SK-N-SH (cell line): ENCODE measurements around the gene OCA2. TPM values are rescaled to one million over a fixed set of nuclear protein-coding genes. Genes with fewer than 3 reads are reported as not detected.

Experiments used
- CTCF ChIA-PET: fragments of 300-600, 350-600 bp; formaldehyde crosslinking; extraction: SDS; loops from one replicate; lab custom pipeline; 2021; lab: Yijun Ruan, JAX
- POLR2A ChIA-PET: fragments of 350-600 bp; sonication (Branson Sonifier 250); formaldehyde crosslinking; extraction: SDS; loops from one replicate; lab custom pipeline; 2020; ENCODE audit warnings: antibody characterized with exemption, inconsistent platforms; lab: Yijun Ruan, JAX
- DNase-seq: peaks from one replicate; pipeline ENCODE4 v3.0.0; 2012
- H2AFZ ChIP-seq: fragments of 200-600 bp; sonication (generic); 2 replicates; pipeline ENCODE4 v1.8.1; 2016; ENCODE audit warnings: antibody characterized with exemption, mild to moderate bottlenecking, low read depth
- H3F3A ChIP-seq: fragments of 200-600 bp; sonication (generic); replicated peaks from 2 replicates; pipeline ENCODE3; 2016; ENCODE audit warnings: antibody characterized with exemption, mild to moderate bottlenecking; ENCODE audit not compliant: insufficient read depth
- H3K27ac ChIP-seq, 2 experiments: fragments of 200-500 bp in 1 of 2; fragments of 200-600 bp in 1 of 2; sonication (Bioruptor generic) in 1 of 2; sonication (generic), shearing (Covaris generic) in 1 of 2; 2 replicates each; pipeline versions ENCODE4 v1.5.1 to v1.6.1; 2014 to 2016; ENCODE audit warnings: low read depth in 2 of 2, inconsistent platforms in 1 of 2, low read length in 1 of 2, mild to moderate bottlenecking in 1 of 2, mixed read lengths in 1 of 2
- H3K27me3 ChIP-seq: fragments of 200-600 bp; sonication (generic), shearing (Covaris generic); 2 replicates; pipeline ENCODE4 v1.6.1; 2016; ENCODE audit warnings: mixed run types; ENCODE audit not compliant: insufficient read depth
- H3K36me3 ChIP-seq, 2 experiments: fragments of 200-500 bp in 1 of 2; fragments of 200-600 bp in 1 of 2; sonication (Bioruptor generic) in 1 of 2; sonication (generic) in 1 of 2; replicated peaks in 1 of 2; 2 replicates each; pipeline versions ENCODE3 to v1.5.1; 2014 to 2016; ENCODE audit warnings: low read length in 1 of 2, mild to moderate bottlenecking in 1 of 2; ENCODE audit not compliant: insufficient read depth in 2 of 2, control insufficient read depth in 1 of 2
- H3K4me1 ChIP-seq, 2 experiments: fragments of 200-500 bp in 1 of 2; fragments of 200-600 bp in 1 of 2; sonication (Bioruptor generic) in 1 of 2; sonication (generic), shearing (Covaris generic) in 1 of 2; 2 replicates each; pipeline versions ENCODE4 v1.5.1 to v1.6.1; 2014 to 2016; ENCODE audit warnings: low read depth in 1 of 2, low read length in 1 of 2, mixed run types in 1 of 2; ENCODE audit not compliant: insufficient read depth in 2 of 2, control insufficient read depth in 1 of 2
- H3K4me2 ChIP-seq: fragments of 200-600 bp; sonication (generic), shearing (Covaris generic); 2 replicates; pipeline ENCODE4 v1.6.1; 2017; ENCODE audit warnings: mixed run types
- H3K4me3 ChIP-seq, 2 experiments: fragments of 200-500 bp in 1 of 2; fragments of 200-600 bp in 1 of 2; sonication (Bioruptor generic) in 1 of 2; sonication (generic), shearing (Covaris generic) in 1 of 2; 2 replicates each; pipeline versions ENCODE4 v1.5.1 to v1.8.1; 2014 to 2016; ENCODE audit warnings: low read depth in 2 of 2, inconsistent platforms in 1 of 2, low read length in 1 of 2, mild to moderate bottlenecking in 1 of 2, mixed read lengths in 1 of 2, moderate library complexity in 1 of 2
- H3K79me2 ChIP-seq: fragments of 200-600 bp; sonication (generic); 2 replicates; pipeline ENCODE4 v1.8.1; 2017; ENCODE audit warnings: mild to moderate bottlenecking; ENCODE audit not compliant: insufficient read depth
- H3K9ac ChIP-seq: fragments of 200-600 bp; sonication (generic); 2 replicates; pipeline ENCODE4 v1.6.1; 2017; ENCODE audit warnings: mixed run types
- H3K9me2 ChIP-seq: fragments of 200-600 bp; sonication (generic); 2 replicates; pipeline ENCODE4 v1.6.1; 2017; ENCODE audit warnings: mixed run types
- H3K9me3 ChIP-seq: fragments of 200-600 bp; sonication (generic); 2 replicates; pipeline ENCODE4 v1.6.1; 2017; ENCODE audit warnings: mixed run types, mild to moderate bottlenecking, moderate library complexity
- H4K20me1 ChIP-seq: fragments of 200-600 bp; sonication (generic); 2 replicates; pipeline ENCODE4 v1.6.1; 2017; ENCODE audit warnings: mild to moderate bottlenecking, mixed run types; ENCODE audit not compliant: insufficient read depth
- CHD2 ChIP-seq: fragments of 150-350 bp; IDR thresholded peaks from 2 replicates; pipeline ENCODE4 v1.6.1; 2018; ENCODE audit warnings: low read length; ENCODE audit not compliant: partially characterized antibody
- CTCF ChIP-seq: fragments of 200-600 bp; sonication (generic); IDR thresholded peaks from 2 replicates; pipeline ENCODE4 v1.6.1; 2017; ENCODE audit warnings: antibody characterized with exemption, mild to moderate bottlenecking, moderate library complexity
- GABPA ChIP-seq: IDR thresholded peaks from 2 replicates; pipeline ENCODE4 v1.4.0; 2012; ENCODE audit warnings: low read depth, mild to moderate bottlenecking
- GATA2 ChIP-seq: sonication (generic); formaldehyde crosslinking; IDR thresholded peaks from 2 replicates; pipeline ENCODE4 v1.5.0; 2020; ENCODE audit warnings: mild to moderate bottlenecking, missing genetic modification reagents
- JUND ChIP-seq: IDR thresholded peaks from 2 replicates; pipeline ENCODE4 v1.4.0; 2012
- MAX ChIP-seq: IDR thresholded peaks from 2 replicates; pipeline ENCODE4 v1.4.0; 2012; ENCODE audit warnings: low read depth
- NFIC ChIP-seq: IDR thresholded peaks from 2 replicates; pipeline ENCODE4 v1.4.0; 2012; ENCODE audit warnings: borderline replicate concordance
- NRF1 ChIP-seq: IDR thresholded peaks from 2 replicates; pipeline ENCODE4 v1.6.1; 2012; ENCODE audit warnings: low read depth, mild to moderate bottlenecking, low read length
- PBX3 ChIP-seq: IDR thresholded peaks from 2 replicates; pipeline ENCODE4; 2012
- RAD21 ChIP-seq: IDR thresholded peaks from 2 replicates; pipeline ENCODE4 v1.6.1; 2012; ENCODE audit warnings: mild to moderate bottlenecking, low read length
- RCOR1 ChIP-seq: fragments of 150-350 bp; IDR thresholded peaks from 2 replicates; pipeline ENCODE4 v1.6.1; 2017; ENCODE audit warnings: antibody characterized with exemption, low read length
- REST ChIP-seq: IDR thresholded peaks from 2 replicates; pipeline ENCODE4 v1.6.1; 2012; ENCODE audit warnings: mild to moderate bottlenecking, low read depth, low read length, moderate library complexity
- RXRA ChIP-seq: IDR thresholded peaks from 2 replicates; pipeline ENCODE4 v1.4.0; 2012; ENCODE audit warnings: low read depth, mild to moderate bottlenecking, borderline replicate concordance
- SMC3 ChIP-seq: IDR thresholded peaks from 2 replicates; pipeline ENCODE4 v1.6.1; 2012; ENCODE audit warnings: low read depth, low read length, improper control_type of control experiment
- TCF12 ChIP-seq: IDR thresholded peaks from 2 replicates; pipeline ENCODE4 v1.4.0; 2012
- TEAD4 ChIP-seq: IDR thresholded peaks from 2 replicates; pipeline ENCODE4 v1.4.0; 2012; ENCODE audit warnings: mild to moderate bottlenecking, borderline replicate concordance; ENCODE audit not compliant: insufficient read depth
- ZBTB33 ChIP-seq: IDR thresholded peaks from 2 replicates; pipeline ENCODE4 v1.4.0; 2012; ENCODE audit warnings: low read depth, borderline replicate concordance
- WGBS: methylation state at CpG from one replicate; pipeline ENCODE4 v1.1.6; 2017; ENCODE audit warnings: low lambda C conversion rate; 5-methylcytosine and 5-hydroxymethylcytosine counted together
- polyA plus RNA-seq, 3 experiments: library from polyadenylated mRNA; depleted of rRNA; stranded (reverse); fragments of >200 nt; gene quantifications; 2 replicates each; pipeline ENCODE4 v1.2.3, GENCODE V29; 2012

OCA2 gene
- polyA plus RNA-seq, 1 of the 3 experiments (the other 2 are of a cell fraction): 0.16 TPM

- 8% methylated on average over 8 of the region's 16 CpGs for WGBS
- peaks cover 13% of the 10 kb centered on the region for H3K27me3 ChIP-seq
- H3K9me3 ChIP-seq: no peaks in the 10 kb centered on the region
- H3K9ac ChIP-seq: no peak overlapping the region
- H3K4me2 ChIP-seq: peak overlapping the region; percentile 66; the same call in 1 of the 2 replicates
- H3F3A ChIP-seq: peaks cover 4% of the 10 kb centered on the region
- H3K36me3 ChIP-seq: no peaks in the 10 kb centered on the region
- CTCF ChIA-PET: interaction anchor here (0.7 to 6.4 kb wide), 14 partner anchors 9 to 1208 kb away, joined by 3 to 37 read pairs (median 5); no protein-coding TSS in a partner anchor
- H3K27ac ChIP-seq: no peak overlapping the region
- H2AFZ ChIP-seq: no peak overlapping the region
- peak overlapping the region in 1 of 2 experiments; percentile 15; a peak in 1 of 4 replicates for H3K4me3 ChIP-seq
- no peak for DNase-seq
- H3K9me2 ChIP-seq: no peaks in the 10 kb centered on the region
- H3K4me1 ChIP-seq: peaks cover 0 to 15% of the 10 kb centered on the region in 2 experiments; a peak in 1 of 4 replicates
- no peaks in the 10 kb centered on the region for H3K79me2 ChIP-seq
- POLR2A ChIA-PET: interaction anchor here (0.6 kb wide), 1 partner anchor 87 kb away, joined by 3 read pairs; no protein-coding TSS in a partner anchor
- TF ChIP-seq TEAD4 (no peak), ZBTB33 (no peak), REST (no peak), MAX (no peak), RAD21 (no peak), NFIC (no peak), GATA2 (CRISPR knock-in tag) (peak; percentile 3; the same call in 1 of the 2 replicates), GABPA (no peak), NRF1 (no peak)
- TF ChIP-seq, all 33 proteins: peak for 1
- no peaks in the 10 kb centered on the region for H4K20me1 ChIP-seq
These were observed 533 bp upstream of the OCA2 start for GRCh38 chr15:28099555-28100140.

GRCh38 chr15:28098360-28098765 lies 752 bp downstream of the OCA2 start:
- Histone ChIP-seq H2AFZ (no peak overlapping the region), H3K9ac (no peak overlapping the region), H3F3A (peaks cover 4% of the 10 kb centered on the region), H3K4me1 (peaks cover 0 to 16% of the 10 kb centered on the region in 2 experiments; a peak in 1 of 4 replicates), H3K9me2 (no peaks in the 10 kb centered on the region), H3K27ac (no peak overlapping the region), H3K9me3 (no peaks in the 10 kb centered on the region), H3K27me3 (peaks cover 13% of the 10 kb centered on the region), H3K79me2 (no peaks in the 10 kb centered on the region), H3K36me3 (no peaks in the 10 kb centered on the region), H3K4me3 (no peak overlapping the region; a peak in 1 of 4 replicates), H4K20me1 (no peaks in the 10 kb centered on the region), H3K4me2 (no peak overlapping the region)
- 84% methylated on average over 10 of the region's 11 CpGs for WGBS
- no peak for DNase-seq
- ChIA-PET CTCF (interaction anchor here (0.8 to 6.4 kb wide), 15 partner anchors 12 to 1207 kb away, joined by 3 to 37 read pairs (median 3); no protein-coding TSS in a partner anchor), POLR2A (interaction anchor here (1.3 kb wide), 1 partner anchor 77 kb away, joined by 3 read pairs; no protein-coding TSS in a partner anchor)
- TF ChIP-seq CHD2 (no peak), CTCF (no peak), TCF12 (no peak), RXRA (no peak), PBX3 (no peak), SMC3 (no peak), JUND (no peak), RCOR1 (no peak)
